HEK293 (cell line): ENCODE data around the gene AFF4.
"Not testable (repeated sequence)": the region's sequence is repeated elsewhere in the genome, so short reads cannot be mapped to it uniquely, and the experiment has no call there.

Source experiments
- CTCF ChIA-PET: fragments of 350-600 bp; formaldehyde crosslinking; extraction: SDS; loops from one replicate; lab custom pipeline; 2021; ENCODE audit warnings: antibody characterized with exemption; lab: Yijun Ruan, JAX
- POLR2A ChIA-PET: fragments of 300-600 bp; formaldehyde crosslinking; extraction: SDS; loops from one replicate; lab custom pipeline; 2020; ENCODE audit warnings: antibody characterized with exemption, inconsistent platforms; lab: Yijun Ruan, JAX
- H3K27ac ChIP-seq: fragments of 200-500 bp; sonication (Bioruptor generic); 2 replicates; pipeline ENCODE4 v1.5.1; 2014; ENCODE audit warnings: low read depth, low read length, control low read depth, inconsistent platforms; ENCODE audit errors: extremely low read depth
- H3K36me3 ChIP-seq, 2 experiments: fragments of 200-500 bp in 1 of 2; sonication (Bioruptor generic) in 1 of 2; 1 replicate in 1 of 2; 2 replicates in 1 of 2; pipeline ENCODE4 v1.5.1; 2014 to 2017; ENCODE audit warnings: inconsistent platforms in 2 of 2, low read length in 2 of 2; ENCODE audit not compliant: control insufficient read depth in 2 of 2, insufficient read depth in 1 of 2
- H3K4me1 ChIP-seq: fragments of 200-500 bp; sonication (Bioruptor generic); 2 replicates; pipeline ENCODE4 v1.5.1; 2014; ENCODE audit warnings: mild to moderate bottlenecking, low read length, inconsistent platforms; ENCODE audit not compliant: control insufficient read depth, insufficient read depth
- H3K4me3 ChIP-seq: 2 replicates; pipeline ENCODE4 v1.5.1; 2011; ENCODE audit warnings: low read depth, mild to moderate bottlenecking, control low read depth, low read length, moderate library complexity
- H3K9me3 ChIP-seq: fragments of 200-500 bp; sonication (Bioruptor generic); 2 replicates; pipeline ENCODE4 v1.5.1; 2014; ENCODE audit warnings: low read depth, low read length, inconsistent platforms; ENCODE audit not compliant: control insufficient read depth, insufficient read depth
- BCL11A ChIP-seq: fragments of 450-650 bp; formaldehyde crosslinking; IDR thresholded peaks from 2 replicates; pipeline ENCODE4 v1.5.1; 2016; ENCODE audit warnings: low read depth, missing biosample characterization, missing genetic modification characterization
- BCL11B ChIP-seq: fragments of 450-650 bp; formaldehyde crosslinking; IDR thresholded peaks from 2 replicates; pipeline ENCODE4 v1.5.1; 2016; ENCODE audit warnings: low read depth, missing biosample characterization, missing genetic modification characterization
- BCL6B ChIP-seq: fragments of 450-650 bp; formaldehyde crosslinking; IDR thresholded peaks from 2 replicates; pipeline ENCODE4 v1.5.1; 2017; ENCODE audit warnings: missing biosample characterization, missing genetic modification characterization
- RBAK ChIP-seq: fragments of 450-650 bp; formaldehyde crosslinking; IDR thresholded peaks from 2 replicates; pipeline ENCODE4 v1.5.1; 2016; ENCODE audit warnings: missing biosample characterization, missing genetic modification characterization
- WT1 ChIP-seq: fragments of 450-650 bp; formaldehyde crosslinking; IDR thresholded peaks from 2 replicates; pipeline ENCODE4 v1.5.1; 2016; ENCODE audit warnings: missing biosample characterization, missing genetic modification characterization
- YY2 ChIP-seq: fragments of 450-650 bp; formaldehyde crosslinking; IDR thresholded peaks from 2 replicates; pipeline ENCODE4 v1.5.1; 2016; ENCODE audit warnings: missing biosample characterization, missing genetic modification characterization
- ZBTB10 ChIP-seq: fragments of 450-650 bp; formaldehyde crosslinking; IDR thresholded peaks from 2 replicates; pipeline ENCODE4 v1.5.1; 2016; ENCODE audit warnings: missing biosample characterization, missing genetic modification characterization
- ZBTB44 ChIP-seq: fragments of 450-650 bp; IDR thresholded peaks from 2 replicates; pipeline ENCODE4 v1.5.1; 2018; ENCODE audit warnings: missing biosample characterization, mild to moderate bottlenecking, missing genetic modification characterization
- ZNF169 ChIP-seq: fragments of 450-650 bp; formaldehyde crosslinking; IDR thresholded peaks from 2 replicates; pipeline ENCODE4 v1.5.1; 2016; ENCODE audit warnings: missing biosample characterization, missing genetic modification characterization
- ZNF202 ChIP-seq: fragments of 450-650 bp; formaldehyde crosslinking; IDR thresholded peaks from 2 replicates; pipeline ENCODE4 v1.5.1; 2016; ENCODE audit warnings: missing biosample characterization, missing genetic modification characterization, borderline replicate concordance
- ZNF362 ChIP-seq: fragments of 450-650 bp; formaldehyde crosslinking; IDR thresholded peaks from 2 replicates; pipeline ENCODE4 v1.5.1; 2016; ENCODE audit warnings: missing biosample characterization, missing genetic modification characterization
- ZNF518A ChIP-seq: fragments of 450-650 bp; formaldehyde crosslinking; conservative IDR thresholded peaks from 2 replicates; pipeline ENCODE4 v1.5.1; 2016; ENCODE audit warnings: low read depth, missing biosample characterization, missing genetic modification characterization
- ZNF621 ChIP-seq: fragments of 450-650 bp; formaldehyde crosslinking; IDR thresholded peaks from 2 replicates; pipeline ENCODE4 v1.5.1; 2017; ENCODE audit warnings: missing biosample characterization, missing genetic modification characterization
- ZNF664 ChIP-seq: fragments of 450-650 bp; formaldehyde crosslinking; IDR thresholded peaks from 2 replicates; pipeline ENCODE4 v1.5.1; 2016; ENCODE audit warnings: missing biosample characterization, missing genetic modification characterization
- ZNF677 ChIP-seq: fragments of 450-650 bp; IDR thresholded peaks from 2 replicates; pipeline ENCODE4 v1.5.0; 2018; ENCODE audit warnings: missing biosample characterization, mild to moderate bottlenecking, missing genetic modification characterization, moderate library complexity
- ZNF692 ChIP-seq: fragments of 450-650 bp; formaldehyde crosslinking; IDR thresholded peaks from 2 replicates; pipeline ENCODE4 v1.5.1; 2016; ENCODE audit warnings: missing biosample characterization, missing genetic modification characterization

The AFF4 gene

GRCh38 chr5:132945315-132945714 is 18.1 kb downstream of the AFF4 start:
- H3K27ac ChIP-seq, H3K4me3 ChIP-seq, H3K4me1 ChIP-seq, POLR2A ChIA-PET, H3K9me3 ChIP-seq: not testable (repeated sequence)
- H3K36me3 ChIP-seq = peaks cover 4 to 17% of the 10 kb centered on the region in 2 experiments; a peak in 2 of 3 replicates
- CTCF ChIA-PET = interaction anchor here (0.7 kb wide), 1 partner anchor 1081 kb away, joined by 5 read pairs; no protein-coding TSS in a partner anchor

GRCh38 chr5:132943362-132944022 is 19.9 kb downstream of the AFF4 start:
- peaks cover 4 to 17% of the 10 kb centered on the region in 2 experiments; a peak in 2 of 3 replicates for H3K36me3 ChIP-seq
- TF ChIP-seq WT1 (tag by site-specific recombination) (no peak), ZNF202 (tag by site-specific recombination) (no peak), BCL11B (tag by site-specific recombination) (no peak), RBAK (tag by site-specific recombination) (no peak)
- no peaks in the 10 kb centered on the region for H3K4me1 ChIP-seq
- no peaks in the 10 kb centered on the region for H3K9me3 ChIP-seq
- no peak overlapping the region for H3K4me3 ChIP-seq
- ChIA-PET POLR2A (interaction anchor here (0.5 kb wide), 1 partner anchor 31 kb away, joined by 3 read pairs; no protein-coding TSS in a partner anchor), CTCF (no interaction called here)
- H3K27ac ChIP-seq = no peak overlapping the region

- POLR2A ChIA-PET = no interaction called here
- peaks cover 10 to 30% of the 10 kb centered on the region in 2 experiments for H3K36me3 ChIP-seq
- H3K27ac ChIP-seq = no peak overlapping the region
- H3K4me1 ChIP-seq = no peaks in the 10 kb centered on the region
- CTCF ChIA-PET = interaction anchor here (0.7 to 1.0 kb wide), 2 partner anchors 64 to 839 kb away, joined by 4 to 6 read pairs; no protein-coding TSS in a partner anchor
- H3K4me3 ChIP-seq = no peak overlapping the region
- no peaks in the 10 kb centered on the region for H3K9me3 ChIP-seq
- TF ChIP-seq BCL6B = no peak
- TF ChIP-seq ZNF621 (tag by site-specific recombination) = no peak
- no peak for TF ChIP-seq ZBTB44 (tag by site-specific recombination)
- TF ChIP-seq YY2 (tag by site-specific recombination) = no peak
- no peak for TF ChIP-seq ZNF692 (tag by site-specific recombination)
- no peak for TF ChIP-seq ZNF664
- no peak for TF ChIP-seq ZBTB10 (tag by site-specific recombination)
- no peak for TF ChIP-seq ZNF169 (tag by site-specific recombination)
- TF ChIP-seq BCL11A = no peak
- no peak for TF ChIP-seq ZNF518A
- TF ChIP-seq ZNF677 (tag by site-specific recombination) = no peak
- no peak for TF ChIP-seq ZNF362 (tag by site-specific recombination)
Measured at GRCh38 chr5:132941331-132941730, 22.1 kb downstream of the AFF4 start.
